Activated T-cell treated with anti-CD3 and anti-CD28 coated beads for 48 hours (primary cell): ENCODE data around the gene ARFIP2.
A peak's percentile ranks its signal among the peaks of the same experiment; 100 is the strongest.

Source experiments
- DNase-seq: peaks from one replicate; pipeline ENCODE4 v3.0.0-alpha.2; 2020; ENCODE audit warnings: low read depth

Gene ARFIP2

GRCh38 chr11:6482441-6482840 is 1.3 kb upstream of the ARFIP2 start:
- no peak for DNase-seq

DNA sequence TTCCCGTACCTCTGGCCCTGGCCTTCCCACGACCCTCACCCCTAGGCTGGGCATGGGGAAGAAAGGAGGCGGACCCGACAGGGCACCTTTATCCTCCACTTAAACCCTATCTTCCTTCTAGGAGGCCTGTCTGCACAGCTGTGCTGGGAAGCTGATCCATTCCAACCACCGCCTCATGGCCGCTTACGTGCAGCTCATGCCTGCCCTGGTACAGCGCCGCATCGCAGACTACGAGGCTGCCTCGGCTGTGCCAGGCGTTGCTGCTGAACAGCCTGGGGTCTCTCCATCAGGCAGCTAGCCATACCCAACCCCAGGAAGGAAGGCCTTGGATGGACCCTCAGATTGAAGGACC is 769 bp upstream of the ARFIP2 start:
- DNase-seq = no peak

GRCh38 chr11:6480299-6480914 is 724 bp downstream of the ARFIP2 start:
- no peak for DNase-seq

- no peak for DNase-seq
These were observed 4.6 kb downstream of the ARFIP2 start for GRCh38 chr11:6476571-6476970.

- no peak for DNase-seq
These were observed 5.2 kb downstream of the ARFIP2 start for GRCh38 chr11:6475936-6476335.

- DNase-seq = no peak
These were observed 6.2 kb downstream of the ARFIP2 start for GRCh38 chr11:6474806-6475500.

DNA sequence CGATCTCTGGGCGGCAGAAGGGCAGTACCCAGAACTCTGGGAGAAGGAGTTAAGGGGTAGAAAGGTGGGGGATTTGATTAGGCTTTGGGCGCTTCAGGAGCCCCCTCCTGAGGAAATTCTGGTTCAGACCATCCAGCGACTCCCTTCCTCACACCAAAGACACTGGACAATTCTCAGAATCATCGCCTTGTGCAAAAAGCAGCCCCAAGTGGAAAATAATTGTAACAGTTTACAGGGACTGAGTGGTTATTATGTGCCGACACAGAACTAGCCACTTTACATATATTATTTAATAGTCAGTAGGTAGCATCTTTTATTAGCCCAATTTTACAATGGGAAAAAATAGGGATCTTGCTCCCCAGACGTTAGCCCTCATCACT is 6.7 kb downstream of the ARFIP2 start:
- no peak for DNase-seq

- peak; percentile 46 for DNase-seq
These were observed 7.4 kb downstream of the ARFIP2 start, which contains the start of gene TRIM3 for GRCh38 chr11:6473451-6474412. Gene TRIM3 (minus strand): TSS chr11:6473941. CDS start chr11:6465695, 8,246 bp downstream.

GRCh38 chr11:6472934-6473333 is 8.2 kb downstream of the ARFIP2 start:
- DNase-seq = no peak

GRCh38 chr11:6469599-6469998 is 11.5 kb downstream of the ARFIP2 start:
- no peak for DNase-seq

DNA sequence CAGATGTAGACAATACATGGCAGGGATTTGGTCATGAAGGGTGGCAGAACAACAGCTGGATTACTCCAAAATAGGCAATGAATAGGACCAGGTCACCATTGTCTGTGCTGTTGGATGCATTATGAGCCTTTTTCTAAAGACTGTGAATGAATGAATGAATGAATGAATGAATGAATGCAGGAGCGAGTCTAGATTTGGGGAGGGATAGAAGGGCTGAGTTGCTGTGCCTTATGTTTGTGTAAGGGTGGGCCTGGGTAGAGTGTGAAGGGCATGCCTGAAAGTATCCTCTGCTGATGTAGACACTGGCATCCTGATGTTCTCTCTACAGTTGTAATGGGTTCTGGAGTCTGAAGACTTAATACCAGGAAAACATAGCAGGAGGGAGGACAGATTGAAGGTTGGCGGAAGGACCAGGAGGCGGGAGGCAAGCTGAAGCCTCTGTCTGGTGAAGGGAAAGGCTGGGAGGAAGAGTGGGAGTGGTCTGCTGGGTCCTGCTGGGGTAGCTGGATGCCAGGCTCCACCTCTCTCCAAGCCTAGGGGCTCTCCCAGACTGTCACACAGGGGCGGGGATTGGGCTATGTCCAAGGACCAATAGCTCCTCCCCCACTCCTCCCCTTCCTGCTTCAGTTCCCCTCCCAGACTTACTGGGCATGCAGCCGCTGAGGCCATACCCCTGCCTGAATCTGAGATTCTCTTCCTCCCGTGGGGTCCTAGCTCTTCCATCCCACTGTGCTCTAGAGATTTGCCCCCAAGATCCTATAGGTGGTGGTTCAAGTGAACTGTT is 12.2 kb downstream of the ARFIP2 start:
- no peak for DNase-seq

- DNase-seq = no peak
These were observed 22.1 kb downstream of the ARFIP2 start for GRCh38 chr11:6459099-6459450.

- no peak for DNase-seq
These were observed 22.6 kb downstream of the ARFIP2 start for GRCh38 chr11:6458352-6459098.

DNA sequence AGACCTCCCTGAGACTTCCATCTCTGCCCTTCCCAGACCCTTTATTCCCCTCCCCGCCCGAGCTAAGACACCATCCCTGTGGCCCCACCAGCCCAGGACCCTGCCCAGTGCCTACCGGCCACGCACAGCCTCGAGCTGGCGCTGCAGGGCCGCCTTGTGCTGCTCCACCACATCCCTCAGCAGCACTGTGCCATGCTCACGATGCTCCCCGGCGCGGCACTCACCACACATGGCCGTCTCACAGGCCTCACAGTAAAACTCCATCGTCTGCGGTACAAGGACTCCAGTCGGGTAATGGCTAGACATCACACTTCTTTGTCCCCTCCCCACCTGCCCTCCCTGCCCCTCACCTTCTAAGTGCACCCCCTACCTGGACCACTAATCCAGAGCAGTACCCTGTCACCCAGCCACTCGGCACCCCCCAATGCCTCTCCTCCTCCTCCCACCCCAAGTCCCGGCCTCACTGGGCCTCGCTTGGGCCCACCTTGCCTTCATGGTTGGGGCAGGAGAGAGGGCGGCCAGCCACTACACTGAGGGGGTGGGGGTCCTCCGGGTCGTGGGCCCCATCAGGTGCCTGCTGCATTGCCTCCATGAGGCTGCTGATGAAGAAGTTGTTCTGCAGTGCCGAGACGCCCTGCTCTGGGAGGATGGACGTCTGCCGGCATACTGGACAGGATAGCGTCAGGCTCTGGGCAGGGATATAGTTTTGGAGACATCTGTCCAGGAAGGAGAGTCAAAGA is 23.4 kb downstream of the ARFIP2 start:
- DNase-seq = no peak

DNA sequence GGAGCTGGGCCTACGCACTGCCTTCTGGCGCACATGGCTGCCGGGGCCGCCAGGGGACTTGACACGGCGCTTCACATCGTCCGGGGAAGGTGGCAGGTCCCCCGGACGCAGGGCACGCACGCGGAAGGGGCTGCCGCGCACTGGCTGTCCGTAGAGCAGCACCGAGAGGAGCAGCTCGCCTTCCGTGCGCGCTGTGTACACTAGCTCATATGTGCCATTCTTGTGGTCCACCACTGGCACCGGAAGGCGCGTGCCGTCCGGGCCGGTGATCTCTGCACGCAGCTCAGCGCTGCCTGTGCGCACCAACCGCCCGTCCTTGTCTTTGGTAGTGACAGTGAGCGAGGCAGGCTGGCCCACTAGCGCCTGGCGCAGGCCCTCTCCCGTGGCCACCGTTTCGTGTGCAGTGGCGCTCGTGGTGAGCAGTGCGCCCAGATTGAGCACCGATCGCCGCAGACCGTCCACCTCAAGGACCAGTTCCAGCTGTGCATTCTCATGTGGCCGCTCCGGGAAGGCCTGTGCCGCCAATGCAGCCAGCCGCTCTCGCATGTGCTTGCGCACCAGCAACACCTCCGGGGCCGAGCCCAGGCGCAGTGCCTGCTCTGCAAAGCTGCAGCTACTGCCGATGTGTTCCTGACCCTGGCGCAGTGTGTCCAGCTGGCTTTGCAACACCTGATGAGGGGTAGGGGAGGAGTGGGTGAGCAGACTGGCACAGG is 24.6 kb downstream of the ARFIP2 start:
- DNase-seq = no peak

DNA sequence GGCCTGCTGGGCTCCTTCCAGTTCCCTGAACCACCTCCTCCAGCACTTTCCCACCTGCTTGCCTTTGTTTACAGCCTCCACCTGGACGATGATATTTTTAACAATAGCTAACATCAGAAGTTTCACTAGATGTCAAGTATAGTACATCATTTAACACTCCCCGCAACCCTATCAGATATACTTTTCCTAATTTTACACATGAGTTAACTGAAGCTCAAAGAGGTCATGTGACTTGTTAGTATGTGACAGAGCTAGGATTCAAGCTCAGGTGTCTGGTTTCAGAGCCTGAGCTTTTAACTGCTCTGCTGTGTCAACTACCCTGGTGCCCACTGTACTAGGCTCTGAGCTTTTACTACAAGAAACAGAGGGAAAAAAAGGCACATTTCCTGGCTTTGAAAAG is 26.1 kb downstream of the ARFIP2 start:
- DNase-seq = no peak

- DNase-seq = no peak
These were observed 28.0 kb downstream of the ARFIP2 start for GRCh38 chr11:6453152-6453551.

DNA sequence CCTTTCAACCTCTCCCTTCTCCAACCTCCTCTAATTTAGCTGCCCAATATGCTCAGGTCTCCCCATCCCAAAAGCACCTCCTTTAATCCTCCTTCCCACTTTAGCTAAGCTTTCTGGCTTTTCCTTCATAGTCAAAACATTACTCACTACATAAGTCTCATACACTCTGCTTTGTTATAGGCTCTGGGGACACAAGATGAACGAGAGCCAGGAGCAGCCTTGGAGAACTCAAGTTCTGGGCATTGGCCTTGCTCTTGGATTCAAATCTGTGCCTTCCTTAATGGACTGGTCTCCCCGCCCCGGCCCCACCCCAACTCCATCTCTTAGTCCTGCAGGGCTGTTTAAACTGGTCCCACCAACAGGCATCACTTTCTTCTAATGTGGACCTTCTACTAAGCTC is 28.9 kb downstream of the ARFIP2 start:
- DNase-seq = no peak

- no peak for DNase-seq
These were observed 32.6 kb downstream of the ARFIP2 start for GRCh38 chr11:6448574-6448973.
